Loucy (cell line): ENCODE data around the gene FRMD4A.
"Not testable (repeated sequence)": the region's sequence is repeated elsewhere in the genome, so short reads cannot be mapped to it uniquely, and the experiment has no call there.

Experiments
- H2AFZ ChIP-seq: fragments of 200-600 bp; sonication (generic); 2 replicates; pipeline ENCODE4 v1.6.0; 2016; ENCODE audit warnings: antibody characterized with exemption, mild to moderate bottlenecking, low read length, moderate library complexity
- H3F3A ChIP-seq: fragments of 200-600 bp; 2 replicates; pipeline ENCODE4 v1.6.0; 2016; ENCODE audit warnings: antibody characterized with exemption, low read depth, mild to moderate bottlenecking
- H3K27me3 ChIP-seq: fragments of 200-600 bp; sonication (generic); 2 replicates; pipeline ENCODE4 v1.6.1; 2014; ENCODE audit warnings: low read length, mild to moderate bottlenecking; ENCODE audit not compliant: insufficient read depth, poor library complexity, severe bottlenecking
- H3K36me3 ChIP-seq: fragments of 200-600 bp; sonication (generic); 2 replicates; pipeline ENCODE4 v1.6.1; 2016; ENCODE audit warnings: low read length; ENCODE audit not compliant: insufficient read depth
- H3K4me1 ChIP-seq: fragments of 200-600 bp; sonication (generic); 2 replicates; pipeline ENCODE4 v1.5.1; 2014; ENCODE audit warnings: low read length, mild to moderate bottlenecking; ENCODE audit not compliant: insufficient read depth, poor library complexity, severe bottlenecking
- H3K4me2 ChIP-seq: fragments of 200-600 bp; sonication (generic); 2 replicates; pipeline ENCODE4 v1.6.0; 2014; ENCODE audit warnings: antibody characterized with exemption, low read length, low read depth, mild to moderate bottlenecking; ENCODE audit not compliant: poor library complexity, severe bottlenecking
- H3K4me3 ChIP-seq: fragments of 200-600 bp; sonication (generic); 2 replicates; pipeline ENCODE4 v1.5.1; 2014; ENCODE audit warnings: low read length, mild to moderate bottlenecking, mixed read lengths; ENCODE audit not compliant: poor library complexity, severe bottlenecking
- H3K79me2 ChIP-seq: fragments of 200-600 bp; sonication (generic); 2 replicates; pipeline ENCODE4 v1.6.1; 2014; ENCODE audit warnings: low read length; ENCODE audit not compliant: insufficient read depth
- H3K9ac ChIP-seq: fragments of 200-600 bp; sonication (generic); 2 replicates; pipeline ENCODE4 v1.6.0; 2014; ENCODE audit warnings: mild to moderate bottlenecking, low read depth, low read length, moderate library complexity; ENCODE audit not compliant: poor library complexity, severe bottlenecking
- H3K9me2 ChIP-seq: fragments of 200-600 bp; sonication (generic); replicated peaks from 2 replicates; pipeline ENCODE4 v1.6.1; 2016; ENCODE audit warnings: low read depth, low read length, mixed read lengths
- H3K9me3 ChIP-seq: fragments of 200-600 bp; sonication (generic); 2 replicates; pipeline ENCODE4 v1.6.1; 2014; ENCODE audit warnings: mild to moderate bottlenecking, antibody characterized with exemption, low read length, low read depth; ENCODE audit not compliant: insufficient read depth
- H4K20me1 ChIP-seq: fragments of 200-600 bp; sonication (generic); 2 replicates; pipeline ENCODE4 v1.6.0; 2014; ENCODE audit warnings: antibody characterized with exemption, low read length, mild to moderate bottlenecking; ENCODE audit not compliant: insufficient read depth, poor library complexity, severe bottlenecking
- CTCF ChIP-seq: fragments of 200-600 bp; sonication (generic); conservative IDR thresholded peaks from 2 replicates; pipeline ENCODE4 v1.5.1; 2014; ENCODE audit warnings: mild to moderate bottlenecking, antibody characterized with exemption, low read length
- EZH2phosphoT487 ChIP-seq: fragments of 200-600 bp; IDR thresholded peaks from 2 replicates; pipeline ENCODE4 v1.6.1; 2018; ENCODE audit warnings: antibody characterized with exemption, mild to moderate bottlenecking, moderate library complexity, borderline replicate concordance

Gene FRMD4A

GRCh38 chr10:13770760-13771493 lies 559.8 kb downstream of the FRMD4A start:
- Histone ChIP-seq H3K9ac (no peak overlapping the region), H3F3A (no peaks in the 10 kb centered on the region), H3K4me2 (no peak overlapping the region), H3K36me3 (no peaks in the 10 kb centered on the region), H4K20me1 (no peaks in the 10 kb centered on the region), H3K4me3 (no peak overlapping the region), H3K79me2 (no peaks in the 10 kb centered on the region), H2AFZ (no peak overlapping the region), H3K9me2 (no peaks in the 10 kb centered on the region), H3K9me3 (no peaks in the 10 kb centered on the region), H3K4me1 (no peaks in the 10 kb centered on the region), H3K27me3 (no peaks in the 10 kb centered on the region)
- TF ChIP-seq EZH2phosphoT487 (no peak), CTCF (no peak)

GRCh38 chr10:13769946-13770345 lies 560.8 kb downstream of the FRMD4A start:
- no peak overlapping the region for H3K4me3 ChIP-seq

GRCh38 chr10:13767676-13768178 lies 563.0 kb downstream of the FRMD4A start:
- Histone ChIP-seq H2AFZ (no peak overlapping the region), H3K9me3 (no peaks in the 10 kb centered on the region), H3K27me3 (no peaks in the 10 kb centered on the region), H3K4me1 (no peaks in the 10 kb centered on the region), H4K20me1 (no peaks in the 10 kb centered on the region), H3K4me2 (no peak overlapping the region), H3K9ac (no peak overlapping the region), H3K9me2 (no peaks in the 10 kb centered on the region), H3K36me3 (no peaks in the 10 kb centered on the region), H3K4me3 (no peak overlapping the region), H3K79me2 (no peaks in the 10 kb centered on the region), H3F3A (no peaks in the 10 kb centered on the region)
- no peak for TF ChIP-seq CTCF
- TF ChIP-seq EZH2phosphoT487: no peak

More at GRCh38 chr10:13769946-13770345, 560.8 kb downstream of the FRMD4A start:
- Histone ChIP-seq H3K9me2 (no peaks in the 10 kb centered on the region), H3K4me2 (no peak overlapping the region), H3K9ac (no peak overlapping the region), H3K27me3 (no peaks in the 10 kb centered on the region), H4K20me1 (no peaks in the 10 kb centered on the region), H3K79me2 (no peaks in the 10 kb centered on the region), H3K36me3 (no peaks in the 10 kb centered on the region), H3K9me3 (no peaks in the 10 kb centered on the region), H3F3A (no peaks in the 10 kb centered on the region), H3K4me1 (no peaks in the 10 kb centered on the region), H2AFZ (no peak overlapping the region)
- TF ChIP-seq CTCF (no peak), EZH2phosphoT487 (no peak)

- H3K9me3 ChIP-seq, H3K4me1 ChIP-seq, H3K79me2 ChIP-seq, H2AFZ ChIP-seq, H3K36me3 ChIP-seq, H3K27me3 ChIP-seq, H3K4me3 ChIP-seq, H3F3A ChIP-seq, H4K20me1 ChIP-seq, H3K4me2 ChIP-seq, H3K9ac ChIP-seq, H3K9me2 ChIP-seq: not testable (repeated sequence)
Measured at GRCh38 chr10:13767148-13767547, 563.6 kb downstream of the FRMD4A start.
